Gastrocnemius medialis (tissue), 4 donors: ENCODE results near the gene CD8A.
"Not testable (repeated sequence)": the region's sequence is repeated elsewhere in the genome, so short reads cannot be mapped to it uniquely, and the experiment has no call there.

Source experiments
- POLR2A ChIP-seq, 2 donors: fragments of 450-650 bp; IDR thresholded peaks; one replicate each; pipeline ENCODE4 v1.6.1; 2017; ENCODE audit warnings: antibody characterized with exemption in 2 of 2, mild to moderate bottlenecking in 2 of 2, moderate library complexity in 2 of 2
- TF ChIP-seq, protein P1 (sequence below), 5 experiments: fragments of 450-650 bp in 3 of 5; fragments of 200-600 bp in 2 of 5; sonication (generic) in 2 of 5; IDR thresholded peaks in 4 of 5; conservative IDR thresholded peaks in 1 of 5; 1 replicate in 4 of 5; 2 replicates in 1 of 5; pipeline ENCODE4 v1.5.1; 2016 to 2019; ENCODE audit warnings: antibody characterized with exemption in 5 of 5, mild to moderate bottlenecking in 3 of 5, moderate library complexity in 3 of 5

DNA sequence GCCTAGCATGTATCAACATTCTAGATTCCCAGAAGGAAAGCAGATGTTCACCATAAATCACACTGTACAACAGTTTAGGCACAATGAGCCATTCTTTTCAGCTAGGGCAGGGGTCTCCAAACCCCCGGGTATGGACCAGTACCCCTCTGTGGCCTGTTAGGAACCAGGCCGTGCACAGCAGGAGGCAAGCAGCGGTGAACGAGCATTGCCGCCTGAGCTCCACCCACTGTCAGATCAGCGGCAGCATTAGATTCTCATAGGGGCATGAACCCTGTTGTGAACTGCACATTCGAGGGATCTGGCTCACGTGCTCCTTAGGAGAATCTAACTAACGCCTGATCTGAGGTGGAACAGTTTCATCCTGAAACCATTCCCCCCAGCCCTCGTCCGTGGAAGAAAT, 50.8 kb downstream of the CD8A start:
- TF ChIP-seq, protein P1, sequence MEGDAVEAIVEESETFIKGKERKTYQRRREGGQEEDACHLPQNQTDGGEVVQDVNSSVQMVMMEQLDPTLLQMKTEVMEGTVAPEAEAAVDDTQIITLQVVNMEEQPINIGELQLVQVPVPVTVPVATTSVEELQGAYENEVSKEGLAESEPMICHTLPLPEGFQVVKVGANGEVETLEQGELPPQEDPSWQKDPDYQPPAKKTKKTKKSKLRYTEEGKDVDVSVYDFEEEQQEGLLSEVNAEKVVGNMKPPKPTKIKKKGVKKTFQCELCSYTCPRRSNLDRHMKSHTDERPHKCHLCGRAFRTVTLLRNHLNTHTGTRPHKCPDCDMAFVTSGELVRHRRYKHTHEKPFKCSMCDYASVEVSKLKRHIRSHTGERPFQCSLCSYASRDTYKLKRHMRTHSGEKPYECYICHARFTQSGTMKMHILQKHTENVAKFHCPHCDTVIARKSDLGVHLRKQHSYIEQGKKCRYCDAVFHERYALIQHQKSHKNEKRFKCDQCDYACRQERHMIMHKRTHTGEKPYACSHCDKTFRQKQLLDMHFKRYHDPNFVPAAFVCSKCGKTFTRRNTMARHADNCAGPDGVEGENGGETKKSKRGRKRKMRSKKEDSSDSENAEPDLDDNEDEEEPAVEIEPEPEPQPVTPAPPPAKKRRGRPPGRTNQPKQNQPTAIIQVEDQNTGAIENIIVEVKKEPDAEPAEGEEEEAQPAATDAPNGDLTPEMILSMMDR (IDR thresholded peaks at IDR 0.05 in 4 of 5, conservative IDR thresholded peaks at IDR 0.05 in 1 of 5) = not testable (repeated sequence)
- TF ChIP-seq POLR2A (IDR thresholded peaks at IDR 0.05) = not testable (repeated sequence)
